WTC11 (cell line): ENCODE data around the gene PMM1. TPM values are rescaled to one million over a fixed set of nuclear protein-coding genes. Genes with fewer than 3 reads are reported as not detected.

Experiments used
- ATAC-seq: fragments of 200-7000 bp; cut with Tn5 transposase; 2 replicates; pipeline ENCODE4 v1.10.0; 2021; ENCODE audit warnings: mild to moderate bottlenecking, moderate library complexity
- CTCF ChIA-PET: fragments of 300-600 bp; sonication (Branson Sonifier 250); formaldehyde crosslinking; loops from one replicate; lab custom pipeline; 2021; ENCODE audit warnings: antibody characterized with exemption; lab: Charles Lee
- POLR2A ChIA-PET: fragments of 350-600 bp; sonication (Branson Sonifier 250); formaldehyde crosslinking; loops from one replicate; lab custom pipeline; 2021; ENCODE audit warnings: antibody characterized with exemption; lab: Charles Lee
- DNase-seq: peaks from one replicate; pipeline ENCODE4 v3.0.0; 2021; ENCODE audit warnings: low spot score
- H3K27ac Mint-ChIP-seq: 2 replicates; pipeline ENCODE4 v1.8.0; 2021; ENCODE audit warnings: mixed read lengths
- H3K27me3 Mint-ChIP-seq: 2 replicates; pipeline ENCODE4 v1.8.0; 2021; ENCODE audit warnings: low read depth, mild to moderate bottlenecking, moderate library complexity, mixed read lengths
- H3K36me3 Mint-ChIP-seq: 2 replicates; pipeline ENCODE4 v1.8.0; 2021; ENCODE audit warnings: mixed read lengths
- H3K4me1 Mint-ChIP-seq: 2 replicates; pipeline ENCODE4 v1.8.0; 2022; ENCODE audit warnings: mixed read lengths
- H3K4me3 Mint-ChIP-seq: 2 replicates; pipeline ENCODE4 v1.8.0; 2021; ENCODE audit warnings: mild to moderate bottlenecking, moderate library complexity, mixed read lengths
- H3K9me3 Mint-ChIP-seq: 2 replicates; pipeline ENCODE4 v1.8.0; 2021; ENCODE audit warnings: mixed read lengths
- CTCF ChIP-seq: fragments of 200-600 bp; IDR thresholded peaks from 2 replicates; pipeline ENCODE4 v1.8.0; 2022; ENCODE audit warnings: antibody characterized with exemption
- ERG ChIP-seq: fragments of 250-450 bp; sonication (Bioruptor Pico); IDR thresholded peaks from 2 replicates; pipeline ENCODE4 v1.8.0; 2021; ENCODE audit warnings: mild to moderate bottlenecking
- FOXJ3 ChIP-seq: sonication (generic); formaldehyde crosslinking; IDR thresholded peaks from 2 replicates; pipeline ENCODE4 v1.9.0; 2021; ENCODE audit warnings: missing genetic modification reagents, mild to moderate bottlenecking, borderline replicate concordance
- FOXP1 ChIP-seq: sonication (generic); formaldehyde crosslinking; IDR thresholded peaks from 2 replicates; pipeline ENCODE4 v1.8.0; 2022; ENCODE audit warnings: missing genetic modification reagents, mild to moderate bottlenecking, moderate library complexity, borderline replicate concordance
- GRHL2 ChIP-seq: fragments of 250-450 bp; sonication (Bioruptor Pico); IDR thresholded peaks from 2 replicates; pipeline ENCODE4 v1.8.0; 2022; ENCODE audit warnings: mild to moderate bottlenecking, moderate library complexity; ENCODE audit not compliant: insufficient replicate concordance, severe bottlenecking
- GTF2I ChIP-seq: fragments of 250-450 bp; sonication (Bioruptor Pico); conservative IDR thresholded peaks from 2 replicates; pipeline ENCODE4 v1.4.0; 2021; ENCODE audit warnings: mild to moderate bottlenecking
- KAT7 ChIP-seq: sonication (generic); formaldehyde crosslinking; IDR thresholded peaks from 2 replicates; pipeline ENCODE4 v1.8.1; 2023; ENCODE audit warnings: missing genetic modification reagents, mild to moderate bottlenecking, borderline replicate concordance
- MXD4 ChIP-seq: fragments of 250-450 bp; sonication (Bioruptor Pico); IDR thresholded peaks from 2 replicates; pipeline ENCODE4 v1.8.0; 2021; ENCODE audit warnings: mild to moderate bottlenecking, moderate library complexity, borderline replicate concordance
- NFATC4 ChIP-seq: fragments of 250-450 bp; sonication (Bioruptor Pico); IDR thresholded peaks from 2 replicates; pipeline ENCODE4 v1.9.0; 2021; ENCODE audit warnings: mild to moderate bottlenecking
- NFE2L1 ChIP-seq: sonication (generic); formaldehyde crosslinking; IDR thresholded peaks from 2 replicates; pipeline ENCODE4 v1.8.1; 2023; ENCODE audit warnings: missing genetic modification reagents
- NR2C2 ChIP-seq: sonication (generic); formaldehyde crosslinking; IDR thresholded peaks from 2 replicates; pipeline ENCODE4 v1.8.0; 2022; ENCODE audit warnings: mild to moderate bottlenecking, missing genetic modification reagents
- NR3C1 ChIP-seq: sonication (generic); formaldehyde crosslinking; conservative IDR thresholded peaks from 2 replicates; pipeline ENCODE4 v1.8.1; 2023; ENCODE audit warnings: low read depth, mild to moderate bottlenecking, missing genetic modification reagents
- OVOL2 ChIP-seq: fragments of 250-450 bp; sonication (Bioruptor Pico); IDR thresholded peaks from 2 replicates; pipeline ENCODE4 v1.9.0; 2021; ENCODE audit warnings: mild to moderate bottlenecking, borderline replicate concordance
- RORB ChIP-seq: fragments of 250-450 bp; sonication (Bioruptor Pico); IDR thresholded peaks from 2 replicates; pipeline ENCODE4 v1.9.0; 2021; ENCODE audit warnings: mild to moderate bottlenecking
- SMAD3 ChIP-seq: sonication (generic); formaldehyde crosslinking; IDR thresholded peaks from 2 replicates; pipeline ENCODE4 v1.8.0; 2022; ENCODE audit warnings: missing genetic modification reagents, mild to moderate bottlenecking, borderline replicate concordance
- TCF7 ChIP-seq: sonication (generic); formaldehyde crosslinking; IDR thresholded peaks from 2 replicates; pipeline ENCODE4 v1.8.0; 2022; ENCODE audit warnings: mild to moderate bottlenecking, low read depth, missing genetic modification reagents, moderate library complexity
- TP53 ChIP-seq: sonication (generic); formaldehyde crosslinking; IDR thresholded peaks from 2 replicates; pipeline ENCODE4 v1.8.1; 2023; ENCODE audit warnings: mild to moderate bottlenecking, missing genetic modification reagents
- USF2 ChIP-seq: sonication (generic); formaldehyde crosslinking; IDR thresholded peaks from 2 replicates; pipeline ENCODE4 v1.8.1; 2023; ENCODE audit warnings: mild to moderate bottlenecking, missing genetic modification reagents, moderate library complexity
- ZNF138 ChIP-seq: sonication (generic); formaldehyde crosslinking; conservative IDR thresholded peaks from 2 replicates; pipeline ENCODE4 v1.8.1; 2022; ENCODE audit warnings: mild to moderate bottlenecking, moderate library complexity, missing genetic modification reagents
- ZNF512 ChIP-seq: sonication (generic); formaldehyde crosslinking; IDR thresholded peaks from 2 replicates; pipeline ENCODE4 v1.8.1; 2022; ENCODE audit warnings: missing genetic modification reagents, borderline replicate concordance
- ZNF532 ChIP-seq: fragments of 250-450 bp; sonication (Bioruptor Pico); IDR thresholded peaks from 2 replicates; pipeline ENCODE4 v1.9.0; 2021; ENCODE audit warnings: mild to moderate bottlenecking, borderline replicate concordance
- ZNF671 ChIP-seq: fragments of 250-450 bp; sonication (Bioruptor Pico); IDR thresholded peaks from 2 replicates; pipeline ENCODE4 v1.8.0; 2021; ENCODE audit warnings: mild to moderate bottlenecking
- total RNA-seq: library from RNA; stranded (reverse); gene quantifications from 3 replicates; pipeline ENCODE4 v1.2.3, GENCODE V29; 2021

PMM1 gene
- total RNA-seq, 1 experiment from 2014 or later: 15.7 TPM

GRCh38 chr22:41587347-41587723 lies 2.3 kb downstream of the PMM1 start (continued):
- no peak for TF ChIP-seq ZNF532
- no peak for TF ChIP-seq KAT7
- TF ChIP-seq NFE2L1 (CRISPR knock-in tag): no peak
- no peak for TF ChIP-seq NR2C2 (CRISPR knock-in tag)
- no peak for TF ChIP-seq MXD4 (CRISPR knock-in tag)
- TF ChIP-seq OVOL2: no peak
- TF ChIP-seq FOXJ3 (CRISPR knock-in tag): no peak
- TF ChIP-seq ZNF138 (CRISPR knock-in tag): no peak
- TF ChIP-seq SMAD3 (CRISPR knock-in tag): no peak

GRCh38 chr22:41585898-41586297 lies 3.7 kb downstream of the PMM1 start:
- H3K27me3 Mint-ChIP-seq: peaks cover 2% of the 10 kb centered on the region; the same call in 1 of the 2 replicates
- ATAC-seq: no peak
- ChIA-PET CTCF (interaction anchor here (0.9 to 1.6 kb wide), 2 partner anchors 11 to 68 kb away, joined by 3 to 6 read pairs; no protein-coding TSS in a partner anchor), POLR2A (interaction anchor here (1.1 kb wide), 1 partner anchor 25 kb away, joined by 3 read pairs; the partner anchor contains the start of gene CSDC2)
- DNase-seq: no peak
- no peak overlapping the region for H3K27ac Mint-ChIP-seq
- no peak overlapping the region for H3K4me3 Mint-ChIP-seq
- TF ChIP-seq ERG (CRISPR knock-in tag): no peak
- no peak for TF ChIP-seq NR3C1 (CRISPR knock-in tag)
- no peak for TF ChIP-seq SMAD3 (CRISPR knock-in tag)
- TF ChIP-seq NFATC4 (CRISPR knock-in tag): no peak
- no peak for TF ChIP-seq TP53 (CRISPR knock-in tag)
- no peak for TF ChIP-seq FOXP1 (CRISPR knock-in tag)
- no peaks in the 10 kb centered on the region for H3K36me3 Mint-ChIP-seq
- H3K9me3 Mint-ChIP-seq: no peaks in the 10 kb centered on the region
- H3K4me1 Mint-ChIP-seq: peaks cover 6% of the 10 kb centered on the region

- ChIA-PET CTCF (no interaction called here), POLR2A (no interaction called here)
- no peaks in the 10 kb centered on the region for H3K9me3 Mint-ChIP-seq
- H3K4me1 Mint-ChIP-seq: peaks cover 6% of the 10 kb centered on the region
- DNase-seq: no peak
- H3K36me3 Mint-ChIP-seq: no peaks in the 10 kb centered on the region
- no peak for ATAC-seq
- no peak overlapping the region for H3K4me3 Mint-ChIP-seq
- no peak overlapping the region for H3K27ac Mint-ChIP-seq
- peaks cover 2% of the 10 kb centered on the region; the same call in 1 of the 2 replicates for H3K27me3 Mint-ChIP-seq
- TF ChIP-seq NR3C1 (CRISPR knock-in tag): no peak
- TF ChIP-seq CTCF: no peak
- TF ChIP-seq ERG (CRISPR knock-in tag): no peak
- no peak for TF ChIP-seq RORB (CRISPR knock-in tag)
- TF ChIP-seq ZNF512 (CRISPR knock-in tag): no peak
- TF ChIP-seq ZNF671 (CRISPR knock-in tag): no peak
- no peak for TF ChIP-seq USF2 (CRISPR knock-in tag)
- no peak for TF ChIP-seq TCF7
- no peak for TF ChIP-seq GTF2I (CRISPR knock-in tag)
- TF ChIP-seq GRHL2: no peak
These were observed 4.8 kb downstream of the PMM1 start for GRCh38 chr22:41584881-41585280.
